SK-N-SH (cell line): ENCODE results near the gene USP16. TPM values are rescaled to one million over a fixed set of nuclear protein-coding genes. Genes with fewer than 3 reads are reported as not detected.

Experiments
- CTCF ChIA-PET: fragments of 300-600, 350-600 bp; formaldehyde crosslinking; extraction: SDS; loops from one replicate; lab custom pipeline; 2021; lab: Yijun Ruan, JAX
- POLR2A ChIA-PET: fragments of 350-600 bp; sonication (Branson Sonifier 250); formaldehyde crosslinking; extraction: SDS; loops from one replicate; lab custom pipeline; 2020; ENCODE audit warnings: antibody characterized with exemption, inconsistent platforms; lab: Yijun Ruan, JAX
- DNase-seq: peaks from one replicate; pipeline ENCODE4 v3.0.0; 2012
- H2AFZ ChIP-seq: fragments of 200-600 bp; sonication (generic); 2 replicates; pipeline ENCODE4 v1.8.1; 2016; ENCODE audit warnings: antibody characterized with exemption, mild to moderate bottlenecking, low read depth
- H3F3A ChIP-seq: fragments of 200-600 bp; sonication (generic); replicated peaks from 2 replicates; pipeline ENCODE3; 2016; ENCODE audit warnings: antibody characterized with exemption, mild to moderate bottlenecking; ENCODE audit not compliant: insufficient read depth
- H3K27ac ChIP-seq, 2 experiments: fragments of 200-500 bp in 1 of 2; fragments of 200-600 bp in 1 of 2; sonication (Bioruptor generic) in 1 of 2; sonication (generic), shearing (Covaris generic) in 1 of 2; 2 replicates each; pipeline versions ENCODE4 v1.5.1 to v1.6.1; 2014 to 2016; ENCODE audit warnings: low read depth in 2 of 2, inconsistent platforms in 1 of 2, low read length in 1 of 2, mild to moderate bottlenecking in 1 of 2, mixed read lengths in 1 of 2
- H3K27me3 ChIP-seq: fragments of 200-600 bp; sonication (generic), shearing (Covaris generic); 2 replicates; pipeline ENCODE4 v1.6.1; 2016; ENCODE audit warnings: mixed run types; ENCODE audit not compliant: insufficient read depth
- H3K36me3 ChIP-seq, 2 experiments: fragments of 200-500 bp in 1 of 2; fragments of 200-600 bp in 1 of 2; sonication (Bioruptor generic) in 1 of 2; sonication (generic) in 1 of 2; replicated peaks in 1 of 2; 2 replicates each; pipeline versions ENCODE3 to v1.5.1; 2014 to 2016; ENCODE audit warnings: low read length in 1 of 2, mild to moderate bottlenecking in 1 of 2; ENCODE audit not compliant: insufficient read depth in 2 of 2, control insufficient read depth in 1 of 2
- H3K4me1 ChIP-seq, 2 experiments: fragments of 200-500 bp in 1 of 2; fragments of 200-600 bp in 1 of 2; sonication (Bioruptor generic) in 1 of 2; sonication (generic), shearing (Covaris generic) in 1 of 2; 2 replicates each; pipeline versions ENCODE4 v1.5.1 to v1.6.1; 2014 to 2016; ENCODE audit warnings: low read depth in 1 of 2, low read length in 1 of 2, mixed run types in 1 of 2; ENCODE audit not compliant: insufficient read depth in 2 of 2, control insufficient read depth in 1 of 2
- H3K4me2 ChIP-seq: fragments of 200-600 bp; sonication (generic), shearing (Covaris generic); 2 replicates; pipeline ENCODE4 v1.6.1; 2017; ENCODE audit warnings: mixed run types
- H3K4me3 ChIP-seq, 2 experiments: fragments of 200-500 bp in 1 of 2; fragments of 200-600 bp in 1 of 2; sonication (Bioruptor generic) in 1 of 2; sonication (generic), shearing (Covaris generic) in 1 of 2; 2 replicates each; pipeline versions ENCODE4 v1.5.1 to v1.8.1; 2014 to 2016; ENCODE audit warnings: low read depth in 2 of 2, inconsistent platforms in 1 of 2, low read length in 1 of 2, mild to moderate bottlenecking in 1 of 2, mixed read lengths in 1 of 2, moderate library complexity in 1 of 2
- H3K79me2 ChIP-seq: fragments of 200-600 bp; sonication (generic); 2 replicates; pipeline ENCODE4 v1.8.1; 2017; ENCODE audit warnings: mild to moderate bottlenecking; ENCODE audit not compliant: insufficient read depth
- H3K9ac ChIP-seq: fragments of 200-600 bp; sonication (generic); 2 replicates; pipeline ENCODE4 v1.6.1; 2017; ENCODE audit warnings: mixed run types
- H3K9me2 ChIP-seq: fragments of 200-600 bp; sonication (generic); 2 replicates; pipeline ENCODE4 v1.6.1; 2017; ENCODE audit warnings: mixed run types
- H3K9me3 ChIP-seq: fragments of 200-600 bp; sonication (generic); 2 replicates; pipeline ENCODE4 v1.6.1; 2017; ENCODE audit warnings: mixed run types, mild to moderate bottlenecking, moderate library complexity
- H4K20me1 ChIP-seq: fragments of 200-600 bp; sonication (generic); 2 replicates; pipeline ENCODE4 v1.6.1; 2017; ENCODE audit warnings: mild to moderate bottlenecking, mixed run types; ENCODE audit not compliant: insufficient read depth
- ELF1 ChIP-seq: IDR thresholded peaks from 2 replicates; pipeline ENCODE4 v1.4.0; 2012
- EP300 ChIP-seq, 2 experiments: IDR thresholded peaks; 2 replicates each; pipeline versions ENCODE4 v1.4.0 to v1.6.1; 2012; ENCODE audit warnings: borderline replicate concordance in 1 of 2, low read depth in 1 of 2, low read length in 1 of 2
- JUND ChIP-seq: IDR thresholded peaks from 2 replicates; pipeline ENCODE4 v1.4.0; 2012
- MEF2A ChIP-seq: IDR thresholded peaks from 2 replicates; pipeline ENCODE4 v1.4.0; 2012; ENCODE audit warnings: low read depth, borderline replicate concordance
- NFIC ChIP-seq: IDR thresholded peaks from 2 replicates; pipeline ENCODE4 v1.4.0; 2012; ENCODE audit warnings: borderline replicate concordance
- NRF1 ChIP-seq: IDR thresholded peaks from 2 replicates; pipeline ENCODE4 v1.6.1; 2012; ENCODE audit warnings: low read depth, mild to moderate bottlenecking, low read length
- PBX3 ChIP-seq: IDR thresholded peaks from 2 replicates; pipeline ENCODE4; 2012
- SIN3A ChIP-seq: IDR thresholded peaks from 2 replicates; pipeline ENCODE4 v1.6.1; 2012; ENCODE audit warnings: low read depth, mild to moderate bottlenecking, low read length, moderate library complexity, borderline replicate concordance
- TAF1 ChIP-seq: IDR thresholded peaks from 2 replicates; pipeline ENCODE4 v1.6.1; 2012; ENCODE audit warnings: low read depth, mild to moderate bottlenecking, low read length, moderate library complexity, borderline replicate concordance
- TCF12 ChIP-seq: IDR thresholded peaks from 2 replicates; pipeline ENCODE4 v1.4.0; 2012
- WGBS: methylation state at CpG from one replicate; pipeline ENCODE4 v1.1.6; 2017; ENCODE audit warnings: low lambda C conversion rate; 5-methylcytosine and 5-hydroxymethylcytosine counted together
- polyA plus RNA-seq, 3 experiments: library from polyadenylated mRNA; depleted of rRNA; stranded (reverse); fragments of >200 nt; gene quantifications; 2 replicates each; pipeline ENCODE4 v1.2.3, GENCODE V29; 2012

USP16 gene
- polyA plus RNA-seq, 1 of the 3 experiments (the other 2 are of a cell fraction), result 9.2 TPM

GRCh38 chr21:29096218-29097015 lies 71.9 kb downstream of the USP16 start:
- no peaks in the 10 kb centered on the region for H3K27me3 ChIP-seq
- no peaks in the 10 kb centered on the region for H3K79me2 ChIP-seq
- H3K36me3 ChIP-seq, result no peaks in the 10 kb centered on the region
- no peak overlapping the region; the same call in 1 of the 2 replicates for H2AFZ ChIP-seq
- H3K9ac ChIP-seq, result no peak overlapping the region
- no peak overlapping the region for H3K4me2 ChIP-seq
- WGBS, result 81% methylated on average over 8 of the region's 8 CpGs
- no peaks in the 10 kb centered on the region for H3F3A ChIP-seq
- POLR2A ChIA-PET, result no interaction called here
- DNase-seq, result no peak
- H3K4me1 ChIP-seq, result peaks cover 0 to 10% of the 10 kb centered on the region in 2 experiments; a peak in 1 of 4 replicates
- TF ChIP-seq ELF1 (no peak), EP300 (IDR thresholded peaks at IDR 0.05; ENCODE audit: borderline replicate concordance in 1 of 2, low read depth in 1 of 2, low read length in 1 of 2) (no peak)
- H3K9me2 ChIP-seq, result no peaks in the 10 kb centered on the region
- CTCF ChIA-PET, result interaction anchor here (1.0 to 2.0 kb wide), 2 partner anchors 10 to 252 kb away, joined by 4 to 6 read pairs; no protein-coding TSS in a partner anchor
- no peaks in the 10 kb centered on the region for H4K20me1 ChIP-seq
- H3K9me3 ChIP-seq, result no peaks in the 10 kb centered on the region
- H3K27ac ChIP-seq, result no peak overlapping the region
- H3K4me3 ChIP-seq, result no peak overlapping the region

GRCh38 chr21:29098156-29098555 lies 73.7 kb downstream of the USP16 start:
- POLR2A ChIA-PET, result interaction anchor here (0.5 kb wide), 1 partner anchor 80 kb away, joined by 3 read pairs; no protein-coding TSS in a partner anchor
- H3K4me2 ChIP-seq, result no peak overlapping the region; the same call in 1 of the 2 replicates
- peak overlapping the region in 1 of 2 experiments; percentile 57; a peak in 3 of 4 replicates for H3K27ac ChIP-seq
- H4K20me1 ChIP-seq, result no peaks in the 10 kb centered on the region
- H2AFZ ChIP-seq, result peak overlapping the region; percentile 63; the same call in 1 of the 2 replicates
- no peaks in the 10 kb centered on the region for H3F3A ChIP-seq
- H3K9me2 ChIP-seq, result no peaks in the 10 kb centered on the region
- 39% methylated on average over 2 of the region's 2 CpGs for WGBS
- H3K36me3 ChIP-seq, result no peaks in the 10 kb centered on the region
- TF ChIP-seq SIN3A (no peak), NFIC (no peak; the same call in 1 of the 2 replicates), NRF1 (no peak), ELF1 (no peak), JUND (peak; percentile 35; the same call in 1 of the 2 replicates), TAF1 (no peak), EP300 (IDR thresholded peaks at IDR 0.05; ENCODE audit: borderline replicate concordance in 1 of 2, low read depth in 1 of 2, low read length in 1 of 2) (no peak), PBX3 (peak; percentile 39), MEF2A (no peak), TCF12 (peak; percentile 79)
- no peaks in the 10 kb centered on the region for H3K4me1 ChIP-seq
- H3K9ac ChIP-seq, result no peak overlapping the region
- no peaks in the 10 kb centered on the region for H3K9me3 ChIP-seq
- CTCF ChIA-PET, result interaction anchor here (1.0 to 1.8 kb wide), 3 partner anchors 10 to 268 kb away, joined by 3 to 5 read pairs (median 3); no protein-coding TSS in a partner anchor
- no peak overlapping the region; a peak in 1 of 4 replicates for H3K4me3 ChIP-seq
- H3K27me3 ChIP-seq, result no peaks in the 10 kb centered on the region
- H3K79me2 ChIP-seq, result no peaks in the 10 kb centered on the region
- DNase-seq, result no peak
